Ishikawa (cell line): ENCODE measurements around the gene GAMT.

Experiments
- CEBPB ChIP-seq: IDR thresholded peaks from 2 replicates; pipeline ENCODE4 v1.6.1; 2012
- CREB1 ChIP-seq: IDR thresholded peaks from 2 replicates; pipeline ENCODE4 v1.6.1; 2012; ENCODE audit warnings: low read depth
- EGR1 ChIP-seq: IDR thresholded peaks from 2 replicates; pipeline ENCODE4 v1.6.1; 2012
- EP300 ChIP-seq: IDR thresholded peaks from 2 replicates; pipeline ENCODE4 v1.6.1; 2012; ENCODE audit warnings: borderline replicate concordance
- FOXM1 ChIP-seq: IDR thresholded peaks from 2 replicates; pipeline ENCODE4 v1.6.1; 2012; ENCODE audit warnings: low read depth, borderline replicate concordance
- NFIC ChIP-seq: IDR thresholded peaks from 2 replicates; pipeline ENCODE4 v1.6.1; 2012
- RAD21 ChIP-seq: IDR thresholded peaks from 2 replicates; pipeline ENCODE4 v1.6.1; 2012; ENCODE audit warnings: low read depth
- REST ChIP-seq: IDR thresholded peaks from 2 replicates; pipeline ENCODE4 v1.6.1; 2012; ENCODE audit warnings: low read depth, mild to moderate bottlenecking
- TAF1 ChIP-seq: IDR thresholded peaks from 2 replicates; pipeline ENCODE4 v1.6.1; 2012; ENCODE audit warnings: low read depth, mild to moderate bottlenecking
- TCF12 ChIP-seq: IDR thresholded peaks from 2 replicates; pipeline ENCODE4 v1.6.1; 2012; ENCODE audit warnings: low read depth
- TEAD4 ChIP-seq: IDR thresholded peaks from 2 replicates; pipeline ENCODE4 v1.6.1; 2012
- USF1 ChIP-seq: IDR thresholded peaks from 2 replicates; pipeline ENCODE4 v1.6.1; 2012
- YY1 ChIP-seq: IDR thresholded peaks from 2 replicates; pipeline ENCODE4 v1.6.1; 2012; ENCODE audit warnings: low read depth
- ZBTB7A ChIP-seq: IDR thresholded peaks from 2 replicates; pipeline ENCODE4 v1.6.1; 2012; ENCODE audit warnings: low read depth
- TF ChIP-seq, protein P1 (sequence below): IDR thresholded peaks from 2 replicates; pipeline ENCODE4 v1.6.1; 2012

GAMT gene

DNA sequence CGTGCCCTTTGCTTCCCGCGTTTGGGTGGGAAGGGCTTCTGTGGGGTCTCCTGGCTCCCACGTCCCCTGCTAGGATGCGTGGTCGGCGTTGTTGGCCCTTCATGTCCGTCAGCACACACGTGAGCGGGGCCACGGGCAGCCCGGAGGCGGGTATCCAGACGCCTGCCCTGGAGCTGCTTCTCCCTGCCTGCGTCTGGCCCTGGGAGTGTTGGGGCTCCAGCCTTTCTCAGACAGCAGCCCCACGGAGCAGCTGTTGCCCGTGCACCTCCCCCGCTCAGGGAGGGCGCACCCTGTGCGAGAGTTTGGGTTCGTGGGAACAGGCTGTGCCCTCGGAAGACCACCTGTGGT, 20.6 kb upstream of the GAMT start:
- TF ChIP-seq REST, result no peak
- TF ChIP-seq NFIC, result no peak
- no peak for TF ChIP-seq YY1
- TF ChIP-seq EGR1, result no peak
- no peak for TF ChIP-seq TEAD4
- TF ChIP-seq TAF1, result no peak
- TF ChIP-seq CEBPB, result no peak
- no peak for TF ChIP-seq CREB1
- TF ChIP-seq, protein P1, sequence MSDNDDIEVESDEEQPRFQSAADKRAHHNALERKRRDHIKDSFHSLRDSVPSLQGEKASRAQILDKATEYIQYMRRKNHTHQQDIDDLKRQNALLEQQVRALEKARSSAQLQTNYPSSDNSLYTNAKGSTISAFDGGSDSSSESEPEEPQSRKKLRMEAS, result no peak
- no peak for TF ChIP-seq FOXM1
- TF ChIP-seq EP300, result no peak
- no peak for TF ChIP-seq USF1
- TF ChIP-seq RAD21, result no peak
- TF ChIP-seq TCF12, result no peak
- TF ChIP-seq ZBTB7A, result no peak

GRCh38 chr19:1421218-1421957, 20.0 kb upstream of the GAMT start:
- no peak for TF ChIP-seq YY1
- TF ChIP-seq TEAD4, result no peak
- TF ChIP-seq USF1, result no peak
- TF ChIP-seq RAD21, result no peak
- TF ChIP-seq, protein P1, result no peak
- no peak for TF ChIP-seq EGR1
- no peak for TF ChIP-seq CEBPB
- no peak for TF ChIP-seq TAF1
- no peak for TF ChIP-seq ZBTB7A
- no peak for TF ChIP-seq NFIC
- no peak for TF ChIP-seq TCF12
- TF ChIP-seq EP300, result no peak
- TF ChIP-seq FOXM1, result no peak
- no peak for TF ChIP-seq CREB1
- TF ChIP-seq REST, result no peak

DNA sequence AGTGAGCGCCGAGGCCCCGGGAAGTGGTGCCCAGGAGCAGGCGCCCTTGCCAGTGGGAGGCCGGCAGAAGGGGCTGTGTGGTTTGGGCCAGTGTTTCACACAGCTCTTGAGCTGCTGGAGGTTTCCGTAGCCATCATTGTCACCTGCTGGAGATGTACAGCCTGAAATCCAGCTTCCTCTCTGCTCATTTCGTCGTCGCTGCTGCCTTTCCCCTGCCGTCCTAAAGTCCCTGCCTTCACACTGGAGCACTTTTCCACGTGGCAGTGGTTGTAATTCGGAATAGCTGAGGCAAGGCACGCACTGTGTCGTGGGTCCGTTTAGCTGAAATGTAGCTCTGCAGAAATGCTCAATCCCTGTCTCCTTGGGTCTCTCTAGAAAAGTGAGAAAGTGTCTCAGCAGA, 19.2 kb upstream of the GAMT start:
- no peak for TF ChIP-seq NFIC
- TF ChIP-seq EGR1, result no peak
- no peak for TF ChIP-seq CREB1
- TF ChIP-seq EP300, result no peak
- no peak for TF ChIP-seq TAF1
- no peak for TF ChIP-seq RAD21
- no peak for TF ChIP-seq REST
- TF ChIP-seq TEAD4, result no peak
- TF ChIP-seq YY1, result no peak
- TF ChIP-seq USF1, result no peak
- TF ChIP-seq ZBTB7A, result no peak
- TF ChIP-seq, protein P1, result no peak
- no peak for TF ChIP-seq FOXM1
- TF ChIP-seq CEBPB, result no peak
- no peak for TF ChIP-seq TCF12
